A673 (cell line): ENCODE measurements around the gene RGP1. TPM values are rescaled to one million over a fixed set of nuclear protein-coding genes. Genes with fewer than 3 reads are reported as not detected.

Experiments used
- BruUV-seq: library from RNA; stranded (reverse); fragments of 400-500 nt; replicated peaks from 2 replicates; lab custom pipeline; 2021; lab: Mats Ljungman, UMichigan
- CTCF ChIA-PET: fragments of 300-600 bp; sonication (Branson Sonifier 250); formaldehyde crosslinking; loops from one replicate; lab custom pipeline; 2022; ENCODE audit warnings: antibody characterized with exemption; lab: Charles Lee
- POLR2A ChIA-PET: fragments of 300-600 bp; sonication (Branson Sonifier 250); formaldehyde crosslinking; loops from one replicate; lab custom pipeline; 2022; ENCODE audit warnings: antibody characterized with exemption; ENCODE audit not compliant: low non-redundant PET; lab: Charles Lee
- DNase-seq: peaks from one replicate; pipeline ENCODE4 v3.0.0-alpha.2; 2015; ENCODE audit warnings: low spot score
- H3K27ac ChIP-seq: fragments of 200-600 bp; sonication (generic); 2 replicates; pipeline ENCODE4 v1.5.1; 2016; ENCODE audit warnings: mixed run types, low read depth, mild to moderate bottlenecking, mixed read lengths, antibody characterized with exemption, low read length; ENCODE audit not compliant: poor library complexity, severe bottlenecking
- H3K27me3 ChIP-seq: fragments of 200-600 bp; sonication (generic); replicated peaks from 2 replicates; pipeline ENCODE4 v1.6.1; 2017; ENCODE audit warnings: mixed run types, low read depth, mild to moderate bottlenecking, mixed read lengths, antibody characterized with exemption, low read length; ENCODE audit not compliant: insufficient read depth, poor library complexity
- H3K36me3 ChIP-seq: fragments of 200-600 bp; sonication (generic); 2 replicates; pipeline ENCODE4 v1.6.1; 2016; ENCODE audit warnings: mixed run types, mild to moderate bottlenecking, mixed read lengths, antibody characterized with exemption, low read length; ENCODE audit not compliant: insufficient read depth, poor library complexity, severe bottlenecking
- H3K4me1 ChIP-seq: fragments of 200-600 bp; sonication (generic); 2 replicates; pipeline ENCODE4 v1.6.1; 2017; ENCODE audit warnings: mixed run types, mild to moderate bottlenecking, mixed read lengths, antibody characterized with exemption, low read length; ENCODE audit not compliant: insufficient read depth, poor library complexity, severe bottlenecking
- H3K4me3 ChIP-seq: fragments of 200-600 bp; sonication (generic); 2 replicates; pipeline ENCODE4 v1.5.1; 2016; ENCODE audit warnings: low read depth, mixed run types, mild to moderate bottlenecking, mixed read lengths, low read length; ENCODE audit not compliant: poor library complexity, severe bottlenecking
- H3K9me3 ChIP-seq: fragments of 200-600 bp; sonication (generic); 2 replicates; pipeline ENCODE4 v1.6.1; 2016; ENCODE audit warnings: mixed run types, low read depth, mild to moderate bottlenecking, mixed read lengths, antibody characterized with exemption, low read length; ENCODE audit not compliant: poor library complexity, severe bottlenecking
- EZH2 ChIP-seq: fragments of 200-600 bp; sonication (generic); IDR thresholded peaks from 2 replicates; pipeline ENCODE4 v1.6.1; 2017; ENCODE audit warnings: borderline replicate concordance, low read depth, mild to moderate bottlenecking, mixed read lengths, antibody characterized with exemption, low read length; ENCODE audit not compliant: poor library complexity, severe bottlenecking
- intact Hi-C: fragments of 100-400 bp; cut with micrococcal nuclease; formaldehyde crosslinking; loops from one replicate; pipeline ENCODE4 v1.10.0; 2022; ENCODE audit not compliant: unreplicated experiment
- total RNA-seq: library from RNA; stranded (reverse); gene quantifications from 2 replicates; pipeline ENCODE4 v1.2.3, GENCODE V29; 2021
- TF ChIP-seq, protein P1 (sequence below): fragments of 300-800, 200-600 bp; sonication (generic); conservative IDR thresholded peaks from 2 replicates; pipeline ENCODE4 v1.5.1; 2017; ENCODE audit warnings: low read depth, mild to moderate bottlenecking, antibody characterized with exemption, low read length, moderate library complexity, mixed read lengths

RGP1 gene
- total RNA-seq, 1 experiment from 2014 or later: 21.9 TPM

DNA sequence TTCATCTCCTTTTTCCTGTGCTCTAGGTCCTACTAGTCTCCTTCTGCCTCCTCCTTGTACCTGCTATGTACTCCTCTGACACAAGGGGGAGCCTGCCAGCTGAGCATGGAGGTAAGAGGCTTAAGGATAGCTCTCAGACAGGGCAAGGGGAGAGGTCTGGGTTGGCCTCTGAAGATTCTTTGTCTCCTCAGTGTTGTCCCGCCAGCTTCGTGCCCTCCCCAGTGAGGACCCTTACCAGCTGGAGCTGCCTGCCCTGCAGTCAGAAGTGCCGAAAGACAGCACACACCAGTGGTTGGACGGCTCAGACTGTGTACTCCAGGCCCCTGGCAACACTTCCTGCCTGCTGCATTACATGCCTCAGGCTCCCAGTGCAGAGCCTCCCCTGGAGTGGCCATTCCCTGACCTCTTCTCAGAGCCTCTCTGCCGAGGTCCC is 12.9 kb upstream of the RGP1 start:
- CTCF ChIA-PET: interaction anchor here (0.7 to 1.0 kb wide), 3 partner anchors 12 to 146 kb away, joined by 3 to 6 read pairs (median 4); no protein-coding TSS in a partner anchor
- H3K9me3 ChIP-seq: no peaks in the 10 kb centered on the region
- H3K27ac ChIP-seq: no peak overlapping the region
- no TSS peak for BruUV-seq
- peak; percentile 82 for DNase-seq
- no peaks in the 10 kb centered on the region for H3K4me1 ChIP-seq
- POLR2A ChIA-PET: no interaction called here
- intact Hi-C loops: loop anchor here (5.0 to 10.0 kb wide), 2 partner anchors 41 to 79 kb away; partner anchors contain the start of genes HINT2 and SPAG8
- H3K27me3 ChIP-seq: no peaks in the 10 kb centered on the region
- no peak for TF ChIP-seq EZH2
- TF ChIP-seq, protein P1, sequence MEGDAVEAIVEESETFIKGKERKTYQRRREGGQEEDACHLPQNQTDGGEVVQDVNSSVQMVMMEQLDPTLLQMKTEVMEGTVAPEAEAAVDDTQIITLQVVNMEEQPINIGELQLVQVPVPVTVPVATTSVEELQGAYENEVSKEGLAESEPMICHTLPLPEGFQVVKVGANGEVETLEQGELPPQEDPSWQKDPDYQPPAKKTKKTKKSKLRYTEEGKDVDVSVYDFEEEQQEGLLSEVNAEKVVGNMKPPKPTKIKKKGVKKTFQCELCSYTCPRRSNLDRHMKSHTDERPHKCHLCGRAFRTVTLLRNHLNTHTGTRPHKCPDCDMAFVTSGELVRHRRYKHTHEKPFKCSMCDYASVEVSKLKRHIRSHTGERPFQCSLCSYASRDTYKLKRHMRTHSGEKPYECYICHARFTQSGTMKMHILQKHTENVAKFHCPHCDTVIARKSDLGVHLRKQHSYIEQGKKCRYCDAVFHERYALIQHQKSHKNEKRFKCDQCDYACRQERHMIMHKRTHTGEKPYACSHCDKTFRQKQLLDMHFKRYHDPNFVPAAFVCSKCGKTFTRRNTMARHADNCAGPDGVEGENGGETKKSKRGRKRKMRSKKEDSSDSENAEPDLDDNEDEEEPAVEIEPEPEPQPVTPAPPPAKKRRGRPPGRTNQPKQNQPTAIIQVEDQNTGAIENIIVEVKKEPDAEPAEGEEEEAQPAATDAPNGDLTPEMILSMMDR: peak; percentile 85
- peaks cover 58% of the 10 kb centered on the region for H3K36me3 ChIP-seq
- H3K4me3 ChIP-seq: no peak overlapping the region

DNA sequence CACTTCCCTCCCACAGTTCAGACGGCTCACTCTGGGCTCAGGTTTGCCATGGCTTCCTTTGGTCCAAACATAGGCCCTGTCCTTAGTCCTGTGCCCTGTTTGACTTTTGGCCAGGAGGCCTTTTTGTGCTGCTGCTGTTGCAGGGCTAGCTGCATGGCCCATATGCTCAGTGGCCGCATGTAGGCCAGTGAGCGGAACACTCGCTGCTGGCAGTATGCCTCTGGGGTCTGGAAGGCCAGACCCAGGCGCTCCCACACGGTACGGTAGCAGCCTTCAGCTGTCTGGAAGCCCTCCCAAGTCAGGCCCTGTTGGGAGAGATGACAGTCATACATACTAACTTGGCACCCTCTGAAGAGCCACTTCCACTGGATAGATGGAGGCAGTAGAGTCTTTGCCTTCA is 11.9 kb upstream of the RGP1 start:
- no peaks in the 10 kb centered on the region for H3K27me3 ChIP-seq
- no peaks in the 10 kb centered on the region for H3K9me3 ChIP-seq
- CTCF ChIA-PET: interaction anchor here (0.5 kb wide), 1 partner anchor 40 kb away, joined by 6 read pairs; no protein-coding TSS in a partner anchor
- no peak for DNase-seq
- POLR2A ChIA-PET: no interaction called here
- TF ChIP-seq, protein P1: no peak
- no peak for TF ChIP-seq EZH2
- no peak overlapping the region for H3K4me3 ChIP-seq
- no peaks in the 10 kb centered on the region for H3K4me1 ChIP-seq
- no peak overlapping the region for H3K27ac ChIP-seq
- BruUV-seq: TSS peak; percentile 46
- peaks cover 62% of the 10 kb centered on the region for H3K36me3 ChIP-seq
- intact Hi-C loops: loop anchor here (5.0 to 10.0 kb wide), 2 partner anchors 40 to 78 kb away; partner anchors contain the start of genes HINT2 and SPAG8

DNA sequence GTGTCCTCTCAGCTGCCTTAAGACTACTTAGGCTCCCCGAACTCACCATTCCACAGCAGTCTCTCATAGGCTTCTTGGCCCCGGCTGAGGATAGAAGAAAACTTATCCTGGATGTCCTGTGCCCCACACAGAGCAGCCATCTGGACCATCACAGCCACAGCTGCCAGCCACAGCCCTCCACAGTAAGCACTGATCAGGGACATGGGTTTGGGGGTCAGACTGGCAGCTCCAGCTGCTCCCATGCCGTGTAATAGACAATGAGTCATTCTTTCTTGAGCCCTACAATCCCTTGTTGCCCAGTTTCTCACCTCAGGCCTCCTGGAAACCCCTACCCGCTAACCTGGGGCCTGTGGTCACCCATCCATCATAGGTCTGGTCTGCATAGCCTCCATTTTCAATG is 10.9 kb upstream of the RGP1 start:
- POLR2A ChIA-PET: no interaction called here

More for the DNA sequence above, 10.9 kb upstream of the RGP1 start:
- Histone ChIP-seq H3K4me1 (no peaks in the 10 kb centered on the region), H3K9me3 (no peaks in the 10 kb centered on the region), H3K27ac (no peak overlapping the region), H3K36me3 (peaks cover 71% of the 10 kb centered on the region), H3K27me3 (no peaks in the 10 kb centered on the region), H3K4me3 (no peak overlapping the region)
- CTCF ChIA-PET: no interaction called here
- intact Hi-C loops: loop anchor here (5.0 to 10.0 kb wide), 2 partner anchors 39 to 77 kb away; partner anchors contain the start of genes HINT2 and SPAG8
- no TSS peak for BruUV-seq
- TF ChIP-seq, protein P1: no peak
- no peak for TF ChIP-seq EZH2
- no peak for DNase-seq
